ENCODE results near the gene MAP4. TPM values are rescaled to one million over a fixed set of nuclear protein-coding genes. Genes with fewer than 3 reads are reported as not detected.

The MAP4 gene
- total RNA-seq, 1 donor from 2014 or later: 471 TPM

GRCh38 chr3:47884603-47885002 is 131.6 kb downstream of the MAP4 start:
- Histone ChIP-seq H3K27ac (ENCODE audit: low read depth, low read length) (no peak overlapping the region), H2AFZ (ENCODE audit: low read depth, low read length) (no peak overlapping the region), H3K36me3 (ENCODE audit: insufficient read depth, low read length) (peaks cover 3% of the 10 kb centered on the region), H3K4me2 (ENCODE audit: low read length) (no peak overlapping the region), H3K4me1 (ENCODE audit: insufficient read depth, low read length) (no peaks in the 10 kb centered on the region), H3K79me2 (ENCODE audit: insufficient read depth, low read length) (peaks cover 12% of the 10 kb centered on the region), H3K9me3 (ENCODE audit: insufficient read depth, low read depth, low read length) (no peaks in the 10 kb centered on the region), H3K27me3 (ENCODE audit: insufficient read depth, low read length) (no peaks in the 10 kb centered on the region), H4K20me1 (ENCODE audit: insufficient read depth, low read length) (peaks cover 31% of the 10 kb centered on the region), H3K9ac (ENCODE audit: low read length) (no peak overlapping the region), H3K4me3 (ENCODE audit: insufficient read depth, low read depth, low read length) (no peak overlapping the region)
- H3K4me1 Mint-ChIP-seq (ENCODE audit: low read depth, unreplicated experiment): peaks cover 14% of the 10 kb centered on the region
- TF ChIP-seq CTCF (IDR thresholded peaks at IDR 0.05; ENCODE audit: insufficient read depth, low read depth, low read length): no peak
- no peak for TF ChIP-seq EZH2 (IDR thresholded peaks at IDR 0.05; ENCODE audit: insufficient read depth, low read length)
- H3K9me3 Mint-ChIP-seq (ENCODE audit: unreplicated experiment): peaks cover 2% of the 10 kb centered on the region
- H3K36me3 Mint-ChIP-seq (ENCODE audit: low read depth, unreplicated experiment): peaks cover 38% of the 10 kb centered on the region
- H3K27me3 Mint-ChIP-seq (ENCODE audit: low read depth, unreplicated experiment): no peaks in the 10 kb centered on the region
- H3K4me3 Mint-ChIP-seq (ENCODE audit: unreplicated experiment): no peak overlapping the region
- no peak for DNase-seq (ENCODE audit: low read depth)
- H3K27ac Mint-ChIP-seq (ENCODE audit: unreplicated experiment): no peak overlapping the region
- no peak for FAIRE-seq

DNA sequence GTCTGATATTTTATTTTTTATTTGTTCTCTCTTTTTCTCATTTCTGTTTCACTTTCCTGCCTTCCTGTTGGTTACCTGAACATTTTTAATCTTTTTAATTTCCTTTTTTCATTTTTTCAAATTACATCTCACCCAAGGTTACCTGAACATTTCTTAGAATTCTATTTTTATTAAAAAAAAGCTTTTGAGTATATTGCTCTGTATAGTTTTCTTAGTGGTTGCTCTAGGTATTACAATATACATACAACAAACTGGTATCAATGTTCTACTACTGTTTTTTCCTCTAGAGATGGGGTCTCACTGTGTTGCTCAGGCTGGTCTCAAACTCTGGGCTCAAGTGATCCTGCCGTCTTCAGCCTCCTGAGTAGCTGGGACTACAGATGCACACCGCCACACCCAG is 133.9 kb downstream of the MAP4 start:
- Histone ChIP-seq H3K27ac (ENCODE audit: low read depth, low read length) (no peak overlapping the region), H2AFZ (ENCODE audit: low read depth, low read length) (no peak overlapping the region), H3K9ac (ENCODE audit: low read length) (no peak overlapping the region), H3K4me2 (ENCODE audit: low read length) (no peak overlapping the region), H4K20me1 (ENCODE audit: insufficient read depth, low read length) (peaks cover 30% of the 10 kb centered on the region), H3K4me1 (ENCODE audit: insufficient read depth, low read length) (peaks cover 7% of the 10 kb centered on the region), H3K4me3 (ENCODE audit: insufficient read depth, low read depth, low read length) (no peak overlapping the region), H3K9me3 (ENCODE audit: insufficient read depth, low read depth, low read length) (no peaks in the 10 kb centered on the region), H3K27me3 (ENCODE audit: insufficient read depth, low read length) (no peaks in the 10 kb centered on the region), H3K36me3 (ENCODE audit: insufficient read depth, low read length) (peaks cover 3% of the 10 kb centered on the region), H3K79me2 (ENCODE audit: insufficient read depth, low read length) (peaks cover 17% of the 10 kb centered on the region)
- FAIRE-seq (no peak), DNase-seq (ENCODE audit: low read depth) (no peak)
- Mint-ChIP-seq H3K9me3 (ENCODE audit: unreplicated experiment) (peaks cover 2% of the 10 kb centered on the region), H3K27me3 (ENCODE audit: low read depth, unreplicated experiment) (no peaks in the 10 kb centered on the region), H3K36me3 (ENCODE audit: low read depth, unreplicated experiment) (peaks cover 30% of the 10 kb centered on the region), H3K27ac (ENCODE audit: unreplicated experiment) (no peak overlapping the region), H3K4me3 (ENCODE audit: unreplicated experiment) (no peak overlapping the region), H3K4me1 (ENCODE audit: low read depth, unreplicated experiment) (peaks cover 16% of the 10 kb centered on the region)
- TF ChIP-seq CTCF (IDR thresholded peaks at IDR 0.05; ENCODE audit: insufficient read depth, low read depth, low read length): no peak
- no peak for TF ChIP-seq EZH2 (IDR thresholded peaks at IDR 0.05; ENCODE audit: insufficient read depth, low read length)

DNA sequence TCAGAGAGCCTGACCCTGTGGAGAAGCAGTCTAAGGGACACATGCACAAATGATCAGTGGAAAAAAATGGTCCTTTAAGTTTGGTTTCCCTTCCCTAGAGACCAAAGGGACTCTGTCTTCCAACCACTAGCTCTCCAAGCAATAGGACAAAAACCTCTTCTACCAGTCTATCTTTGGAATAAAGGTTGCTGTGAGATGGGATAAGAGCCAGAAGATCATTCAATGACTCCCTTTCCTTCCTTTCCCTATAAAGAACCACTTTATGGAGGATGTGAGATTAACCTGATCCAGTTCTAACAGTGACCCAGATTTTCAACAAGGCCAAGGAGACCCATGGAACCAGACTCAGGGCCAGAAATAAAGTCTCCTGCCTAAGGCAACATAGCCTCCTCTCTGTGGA is 138.5 kb downstream of the MAP4 start:
- no peak for FAIRE-seq
- H3K27me3 Mint-ChIP-seq (ENCODE audit: low read depth, unreplicated experiment): no peaks in the 10 kb centered on the region

More for the DNA sequence above, 138.5 kb downstream of the MAP4 start:
- no peak for DNase-seq (ENCODE audit: low read depth)
- Histone ChIP-seq H3K9ac (ENCODE audit: low read length) (no peak overlapping the region), H3K4me3 (ENCODE audit: insufficient read depth, low read depth, low read length) (no peak overlapping the region), H3K79me2 (ENCODE audit: insufficient read depth, low read length) (peaks cover 13% of the 10 kb centered on the region), H3K4me2 (ENCODE audit: low read length) (peak overlapping the region; percentile 33), H3K36me3 (ENCODE audit: insufficient read depth, low read length) (peaks cover 22% of the 10 kb centered on the region), H3K27me3 (ENCODE audit: insufficient read depth, low read length) (no peaks in the 10 kb centered on the region), H3K27ac (ENCODE audit: low read depth, low read length) (peak overlapping the region; percentile 25), H4K20me1 (ENCODE audit: insufficient read depth, low read length) (peaks cover 15% of the 10 kb centered on the region), H3K9me3 (ENCODE audit: insufficient read depth, low read depth, low read length) (no peaks in the 10 kb centered on the region), H2AFZ (ENCODE audit: low read depth, low read length) (no peak overlapping the region), H3K4me1 (ENCODE audit: insufficient read depth, low read length) (peaks cover 8% of the 10 kb centered on the region)
- H3K27ac Mint-ChIP-seq (ENCODE audit: unreplicated experiment): peak overlapping the region; percentile 41
- H3K36me3 Mint-ChIP-seq (ENCODE audit: low read depth, unreplicated experiment): peaks cover 28% of the 10 kb centered on the region
- H3K9me3 Mint-ChIP-seq (ENCODE audit: unreplicated experiment): no peaks in the 10 kb centered on the region
- TF ChIP-seq EZH2 (IDR thresholded peaks at IDR 0.05; ENCODE audit: insufficient read depth, low read length) (no peak), CTCF (IDR thresholded peaks at IDR 0.05; ENCODE audit: insufficient read depth, low read depth, low read length) (no peak)
- H3K4me3 Mint-ChIP-seq (ENCODE audit: unreplicated experiment): no peak overlapping the region
- peaks cover 20% of the 10 kb centered on the region for H3K4me1 Mint-ChIP-seq (ENCODE audit: low read depth, unreplicated experiment)

Measured in astrocyte (in vitro differentiated cells and primary cell).